NCI-H524 (cell line): ENCODE results near the gene TMEM229B.
A peak's percentile ranks its signal among the peaks of the same experiment; 100 is the strongest.
"Not testable (repeated sequence)": the region's sequence is repeated elsewhere in the genome, so short reads cannot be mapped to it uniquely, and the experiment has no call there.

Experiments used
- DNase-seq, 2 experiments: peaks; one replicate each; lab custom pipeline; 2025; lab: John Stamatoyannopoulos, UW

The TMEM229B gene

DNA sequence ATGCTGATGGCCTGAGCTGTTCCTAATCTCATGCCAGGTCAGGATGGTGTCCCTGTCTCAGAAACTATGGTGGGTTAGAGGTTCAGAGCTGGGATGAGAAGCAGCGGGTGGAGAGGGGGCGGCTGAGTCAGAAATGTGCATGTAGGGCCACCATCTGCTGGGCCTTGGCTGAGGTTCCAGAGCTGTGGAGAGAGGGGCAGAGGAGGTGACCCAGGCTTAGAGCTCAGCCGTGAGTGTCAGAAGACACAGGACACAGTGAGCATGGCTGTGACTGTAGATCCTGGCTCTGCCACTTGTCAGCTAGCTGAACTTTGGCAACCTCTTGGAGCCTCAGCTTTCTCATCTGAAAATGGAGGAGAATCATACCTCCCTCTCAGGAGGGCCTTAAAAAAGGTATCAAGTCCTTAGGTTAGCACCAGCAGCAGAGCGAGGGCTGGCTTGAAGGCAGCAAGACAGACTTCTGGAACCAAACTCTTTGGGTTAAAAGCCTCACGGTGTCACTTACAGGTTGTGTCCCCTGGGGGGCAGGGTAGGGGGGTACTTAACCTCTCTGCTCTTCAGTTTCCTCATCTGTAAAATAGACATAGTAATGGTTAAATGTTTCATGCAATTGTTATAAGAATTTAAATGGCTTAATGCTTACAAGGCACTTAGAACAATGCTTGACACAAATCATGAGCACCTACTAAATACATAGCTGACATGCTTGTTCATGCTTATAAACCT, 34.8 kb downstream of the TMEM229B start:
- no peak for DNase-seq

DNA sequence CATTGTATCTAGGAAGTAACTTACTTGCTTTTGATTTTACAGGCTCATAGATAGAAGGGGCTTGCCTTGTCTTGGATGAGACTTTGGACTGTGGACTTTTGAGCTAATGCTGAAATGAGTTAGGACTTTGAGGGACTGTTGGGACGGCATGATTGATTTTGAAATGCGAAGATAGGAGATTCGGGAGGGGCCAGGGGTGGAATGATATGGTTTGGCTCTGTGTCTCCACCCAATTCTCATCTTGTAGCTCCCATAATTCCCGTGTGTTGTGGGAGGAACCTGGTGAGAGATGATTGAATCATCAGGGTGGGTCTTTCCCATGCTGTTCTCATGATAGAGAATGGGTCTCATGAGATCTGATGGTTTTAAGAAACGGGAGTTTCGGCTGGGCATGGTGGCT, 36.9 kb downstream of the TMEM229B start:
- DNase-seq: not testable (repeated sequence)

DNA sequence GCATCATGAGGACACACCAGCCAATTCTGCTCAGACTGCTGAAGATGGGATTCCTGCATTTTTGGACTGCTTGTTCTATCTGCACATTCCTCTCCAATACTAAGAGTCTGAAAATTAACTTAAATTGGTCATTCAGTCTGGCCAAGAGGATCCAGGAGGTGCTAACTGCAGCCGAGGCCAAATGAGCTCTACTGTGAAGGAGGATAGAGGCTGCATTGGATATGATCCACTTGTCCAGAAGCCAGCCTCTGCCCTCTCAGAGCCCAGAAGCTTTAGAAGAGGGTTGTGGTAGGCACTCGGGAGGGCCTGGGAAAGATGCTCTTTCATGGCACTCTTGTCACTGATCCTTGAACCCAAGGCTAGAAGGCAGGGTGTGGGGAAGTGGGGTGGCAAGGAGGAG, 39.4 kb downstream of the TMEM229B start:
- no peak for DNase-seq

DNA sequence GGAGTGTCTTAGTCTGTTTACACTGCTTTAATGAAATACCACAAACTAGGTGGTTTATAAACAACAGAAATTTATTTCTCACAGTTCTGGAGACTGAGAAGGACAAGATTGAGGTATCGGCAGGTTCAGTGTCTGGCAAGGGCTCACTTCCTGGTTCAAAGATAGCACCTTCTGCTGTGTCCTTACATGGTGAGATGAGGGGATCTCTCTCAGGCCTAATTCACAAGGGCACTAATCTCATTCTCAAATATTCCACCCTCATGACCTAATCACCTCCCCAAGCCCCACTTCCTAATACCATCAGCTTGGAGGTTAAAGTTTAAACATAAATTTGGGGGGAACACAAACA, 41.5 kb downstream of the TMEM229B start:
- no peak for DNase-seq

DNA sequence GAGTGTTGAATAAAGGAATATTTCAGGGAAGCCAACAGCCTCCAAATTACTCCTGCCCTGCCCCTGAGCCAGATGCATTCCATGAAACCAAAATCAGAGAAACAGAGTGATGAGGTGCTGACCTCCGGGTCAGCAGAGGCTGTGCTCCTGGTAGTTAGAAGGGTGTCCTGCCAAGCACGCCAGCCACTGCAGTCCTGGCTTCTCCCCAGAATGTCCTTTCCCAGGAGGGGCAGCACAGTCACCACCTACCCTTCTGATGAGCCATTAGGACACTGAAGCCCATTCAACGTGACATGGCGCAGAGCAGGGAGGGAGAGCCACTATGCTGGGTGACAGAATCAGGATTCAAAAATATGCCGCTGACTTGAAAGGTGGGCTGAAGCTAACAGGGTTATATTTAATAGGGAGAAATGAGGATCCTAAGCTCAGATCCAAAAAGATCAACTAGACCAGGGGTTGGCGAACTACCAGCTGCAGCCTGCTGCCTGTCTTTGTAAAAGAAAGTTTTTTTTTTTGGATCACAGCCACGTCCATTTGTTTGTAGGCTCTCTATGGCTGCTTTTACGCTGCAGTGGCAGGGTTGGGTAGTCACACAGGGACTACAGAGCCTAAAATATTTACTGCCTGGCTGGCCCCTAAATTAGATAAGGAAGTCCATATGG, 42.0 kb downstream of the TMEM229B start:
- DNase-seq: no peak

DNA sequence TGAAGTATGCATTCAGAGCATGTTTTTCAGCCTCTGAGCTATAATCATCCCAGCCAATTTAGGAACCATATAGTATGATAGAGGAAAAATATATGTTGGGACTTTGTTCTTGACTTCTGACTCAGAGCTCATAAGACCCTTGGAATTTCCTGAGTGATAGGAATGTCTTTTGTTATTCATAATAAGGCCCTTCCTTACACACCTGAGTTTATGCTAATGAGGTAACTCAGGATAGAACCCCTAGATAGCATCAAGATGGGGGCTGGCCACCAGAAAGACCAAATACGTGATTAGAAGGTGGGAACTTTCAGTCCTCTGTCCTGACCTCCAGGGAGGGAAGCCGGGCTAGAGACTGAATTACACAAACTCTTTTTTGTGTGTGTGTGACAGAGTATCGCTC, 44.1 kb downstream of the TMEM229B start:
- no peak for DNase-seq

DNA sequence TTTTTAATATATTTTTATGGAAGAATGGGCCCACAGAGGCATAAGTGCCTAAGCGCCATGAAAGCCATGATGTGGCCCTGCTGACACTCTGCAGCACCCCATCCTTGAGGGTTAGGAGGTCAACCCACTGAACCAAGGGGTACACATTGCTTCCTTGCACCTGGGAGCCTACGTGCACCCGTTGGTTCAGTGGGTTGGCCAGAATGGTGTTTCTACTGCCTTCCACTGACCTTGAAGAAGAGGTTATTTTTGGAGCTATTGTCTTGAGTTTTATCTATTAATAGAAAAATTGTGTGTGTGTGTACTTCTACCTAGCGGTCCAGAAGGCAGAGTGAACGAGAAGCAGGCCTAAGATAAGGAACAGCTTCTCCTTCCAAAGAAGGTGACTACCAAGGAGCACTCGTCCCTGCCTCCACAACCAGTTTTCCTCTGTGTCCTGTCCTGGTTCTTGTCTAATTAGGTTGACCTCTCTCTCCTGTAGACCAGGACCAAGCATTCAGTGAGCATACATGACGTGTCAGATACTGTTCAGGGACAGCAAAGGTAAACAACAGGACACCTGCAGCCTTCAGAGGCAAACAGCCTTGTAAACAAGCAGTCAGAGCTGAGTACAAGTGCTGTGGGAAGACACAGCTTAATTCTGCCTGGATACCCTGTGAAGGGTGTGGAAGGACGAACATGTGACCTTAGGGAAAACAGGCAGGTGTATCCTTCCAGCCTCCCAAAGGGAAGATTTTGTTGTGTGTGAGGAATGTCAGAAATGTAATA, 46.2 kb downstream of the TMEM229B start:
- no peak for DNase-seq

DNA sequence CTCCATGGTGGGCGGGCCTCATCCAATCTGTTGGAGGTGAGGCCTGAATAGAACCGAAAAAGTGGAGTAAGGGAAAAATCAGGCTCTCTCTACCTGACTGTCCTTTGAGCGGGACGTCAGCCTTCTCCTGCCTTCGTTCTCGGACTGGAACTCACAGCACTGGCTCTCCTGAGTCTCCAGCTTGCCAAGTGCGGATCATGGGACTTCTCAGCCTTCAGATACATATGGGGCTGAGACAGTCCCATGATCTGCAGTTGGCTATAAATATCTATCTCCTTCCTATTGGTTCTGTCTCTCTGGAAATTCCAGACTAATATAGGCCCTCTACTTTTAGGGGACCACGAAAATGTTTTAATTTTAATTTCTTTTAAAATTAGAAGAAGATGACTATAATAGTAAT, 46.8 kb downstream of the TMEM229B start:
- no peak for DNase-seq

DNA sequence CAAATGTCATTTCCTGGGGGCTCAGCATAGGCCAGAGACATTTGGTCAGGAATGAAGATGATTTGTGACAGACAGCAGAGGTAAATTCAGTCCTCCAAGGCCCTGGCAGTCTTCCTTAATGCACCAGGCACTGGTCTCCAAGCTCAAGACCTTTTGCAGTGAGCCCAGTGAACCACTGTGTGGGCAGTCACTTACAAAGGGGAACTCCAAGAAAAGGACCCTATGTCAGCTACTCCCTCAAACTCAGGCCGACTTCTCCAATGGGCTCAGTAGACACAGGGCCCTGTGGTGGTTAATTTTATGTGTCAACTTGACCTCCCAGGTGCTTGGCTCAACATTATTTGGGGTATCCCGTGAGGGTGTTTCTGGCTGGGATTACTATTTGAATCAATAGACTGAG, 47.3 kb downstream of the TMEM229B start:
- no peak for DNase-seq

DNA sequence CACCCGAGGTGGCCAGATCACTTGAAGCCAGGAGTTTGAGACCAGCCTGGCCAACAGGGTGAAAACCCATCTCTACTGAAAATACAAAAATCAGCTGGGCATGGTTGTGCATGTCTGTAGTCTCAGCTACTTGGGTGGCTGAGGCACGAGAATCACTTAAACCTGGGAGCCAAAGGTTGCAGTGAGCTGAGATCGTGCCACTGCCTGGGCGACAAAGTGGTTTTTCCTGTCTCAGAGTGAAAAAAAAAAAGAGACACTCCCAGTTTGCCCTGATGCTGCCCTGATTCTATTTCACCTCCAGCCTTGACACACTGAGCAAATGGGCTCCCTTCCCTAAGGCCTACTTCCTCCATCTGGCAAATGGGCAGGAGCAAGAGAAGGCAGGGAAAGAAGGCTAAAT, 48.0 kb downstream of the TMEM229B start:
- no peak for DNase-seq

DNA sequence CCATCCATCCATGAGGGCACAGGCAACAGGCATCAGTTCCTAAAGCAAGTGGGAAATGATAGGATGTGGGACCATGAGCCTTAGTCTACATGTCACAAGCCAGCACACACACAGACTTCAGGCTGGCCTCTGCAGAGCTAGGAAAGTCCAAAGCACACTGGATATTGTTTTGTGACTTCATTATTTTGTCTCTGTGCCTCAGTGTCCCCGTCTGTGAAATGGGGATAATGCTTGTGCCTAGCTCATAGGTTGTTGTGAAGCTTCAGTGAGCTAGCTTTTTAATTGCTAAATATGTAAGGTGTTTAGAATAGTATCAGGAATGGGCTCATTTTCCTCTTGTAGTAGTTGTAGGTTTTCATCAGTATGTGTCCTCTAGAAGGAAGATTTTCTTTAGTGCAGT, 49.6 kb downstream of the TMEM229B start:
- no peak for DNase-seq

DNA sequence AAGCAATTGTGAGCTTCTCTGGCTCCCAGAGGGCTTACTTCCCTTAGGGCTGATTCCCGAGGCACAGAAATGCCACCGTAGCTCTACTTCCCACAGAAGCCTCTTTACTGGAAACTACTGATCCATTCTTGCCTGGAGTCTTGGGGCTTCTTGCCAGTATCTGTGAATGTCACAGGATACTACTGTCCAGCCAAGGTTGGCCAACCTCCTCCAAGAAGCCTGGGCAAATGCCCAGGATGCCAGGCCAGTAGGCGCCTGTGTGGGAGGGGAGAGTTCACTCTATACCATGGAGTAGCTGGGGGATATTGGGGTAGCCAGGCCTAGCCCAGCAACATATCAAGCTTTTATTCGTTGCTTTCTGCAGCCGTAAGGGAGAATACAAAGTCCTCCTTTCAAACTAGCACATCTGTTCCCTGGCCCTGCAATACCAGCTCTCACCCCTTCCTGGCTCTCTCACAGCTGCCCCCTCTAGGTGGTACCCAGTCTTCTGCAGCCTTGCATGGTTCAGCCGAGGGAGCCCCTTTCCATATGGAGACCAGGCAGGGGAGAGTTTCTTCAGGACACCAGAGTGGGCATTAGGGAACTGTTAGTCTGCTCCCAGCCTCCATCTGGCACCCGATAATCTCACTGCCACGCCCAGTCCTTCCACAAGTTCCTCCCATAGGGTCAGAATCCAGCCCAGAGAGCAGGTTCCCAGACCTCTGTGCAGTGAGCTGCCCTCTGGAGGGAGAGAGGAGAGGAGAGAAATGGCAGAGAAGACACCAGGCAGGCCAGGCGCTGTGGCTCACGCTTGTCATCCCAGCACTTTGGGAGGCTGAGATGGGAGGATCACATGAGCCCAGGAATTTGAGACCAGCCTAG, 52.3 kb downstream of the TMEM229B start:
- peak; percentile 96 to 97 for DNase-seq

DNA sequence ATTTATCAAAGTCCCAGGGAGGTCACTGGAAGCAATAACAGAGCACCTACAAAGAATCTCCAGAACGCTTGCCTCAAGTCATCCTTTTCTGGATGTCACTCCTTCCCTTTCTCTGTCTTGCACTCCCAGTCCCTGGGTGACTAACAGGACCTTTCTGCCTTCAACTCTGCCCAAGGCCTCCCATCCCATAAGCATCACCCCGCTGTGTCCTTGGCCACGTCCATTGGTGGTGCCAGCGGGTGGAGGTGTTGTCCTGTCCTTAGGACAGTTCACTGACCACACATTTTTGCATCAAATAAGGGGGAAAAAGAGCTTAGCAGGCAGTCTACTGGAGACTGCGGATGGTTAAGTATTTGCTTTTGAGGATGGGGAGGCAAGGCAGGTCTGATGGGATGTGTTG, 52.9 kb downstream of the TMEM229B start:
- DNase-seq: no peak

DNA sequence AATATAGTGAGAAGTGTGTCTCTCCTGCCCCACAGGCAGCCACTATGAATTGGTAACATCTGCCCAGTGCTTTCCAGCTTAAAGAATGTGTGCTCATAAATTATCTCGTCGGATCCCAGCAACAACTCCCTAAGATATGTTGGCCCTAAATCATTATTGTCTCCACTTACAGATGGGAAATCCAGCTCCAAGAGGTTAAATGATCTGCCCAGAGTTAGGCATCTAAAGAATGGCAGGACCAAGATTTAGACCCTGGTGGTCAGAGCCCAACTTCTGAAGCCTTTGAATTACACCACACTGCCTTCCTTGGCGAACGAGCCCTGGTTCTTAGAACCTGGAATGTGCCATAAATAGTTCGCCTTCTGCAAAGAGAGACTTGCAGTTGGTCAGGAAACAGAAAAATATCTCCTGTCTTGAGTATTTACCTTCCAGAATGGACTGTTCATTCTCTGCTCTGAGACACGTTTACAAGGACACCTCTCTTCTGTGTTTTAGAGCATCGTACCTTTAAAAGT, 56.4 kb downstream of the TMEM229B start:
- peak in 1 of 2 experiments; percentile 23 for DNase-seq

DNA sequence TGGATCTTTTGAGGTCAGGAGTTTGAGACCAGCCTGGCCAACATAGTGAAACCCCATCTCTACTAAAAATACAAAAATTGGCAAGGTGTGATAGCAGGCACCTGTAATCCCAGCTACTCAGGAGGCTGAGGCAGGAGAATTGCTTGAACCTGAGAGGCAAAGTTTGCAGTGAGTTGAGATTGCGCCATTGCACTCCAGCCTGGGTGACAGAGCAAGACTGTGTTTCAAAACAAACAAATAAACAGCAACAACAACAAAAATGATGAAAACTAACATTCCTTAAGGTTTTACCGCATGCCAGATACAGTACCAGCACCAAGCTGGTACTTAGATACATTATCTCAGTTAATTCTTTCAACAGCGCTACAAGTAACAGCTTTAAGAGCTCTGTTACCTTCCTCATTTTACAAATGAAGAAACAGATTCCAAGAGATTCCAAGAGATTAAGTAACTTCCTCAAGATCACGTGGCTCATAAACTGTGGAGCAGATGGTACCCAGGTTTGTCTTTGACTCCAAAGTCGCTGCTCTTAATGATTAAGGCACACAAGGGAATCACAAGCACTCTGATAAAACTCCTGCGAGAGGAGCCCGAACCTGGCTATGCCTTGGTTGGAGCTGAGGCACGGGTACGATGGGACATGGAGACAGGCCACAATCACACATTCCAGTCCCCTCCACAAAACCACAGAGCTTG, 58.9 kb downstream of the TMEM229B start:
- peak; percentile 97 to 99 for DNase-seq

DNA sequence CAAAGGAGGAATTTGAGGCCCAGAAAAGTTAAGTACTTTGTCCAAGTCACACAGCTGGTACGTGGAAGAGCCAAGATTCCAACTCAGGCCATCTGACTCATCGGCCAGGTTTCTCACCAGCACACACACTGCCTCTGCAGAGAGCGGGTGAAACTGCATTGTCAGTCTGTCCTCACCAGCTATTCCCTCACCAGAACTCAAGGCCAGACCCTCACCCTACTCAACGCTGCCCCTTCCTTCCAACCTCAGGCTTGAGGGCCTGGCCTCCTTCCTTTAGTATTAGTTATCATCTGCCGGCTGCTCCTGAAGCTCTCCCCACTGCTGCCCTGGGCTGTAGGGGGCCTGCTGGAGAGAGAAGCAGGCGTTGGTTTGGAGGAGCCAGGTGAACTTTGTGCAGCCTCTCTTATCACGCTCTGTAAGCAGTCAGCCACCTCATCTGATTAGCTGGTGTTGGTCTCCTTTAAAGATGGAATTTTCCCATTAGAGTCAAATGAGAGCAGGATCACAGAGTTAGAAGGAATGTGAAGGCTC, 60.0 kb downstream of the TMEM229B start:
- no peak for DNase-seq

DNA sequence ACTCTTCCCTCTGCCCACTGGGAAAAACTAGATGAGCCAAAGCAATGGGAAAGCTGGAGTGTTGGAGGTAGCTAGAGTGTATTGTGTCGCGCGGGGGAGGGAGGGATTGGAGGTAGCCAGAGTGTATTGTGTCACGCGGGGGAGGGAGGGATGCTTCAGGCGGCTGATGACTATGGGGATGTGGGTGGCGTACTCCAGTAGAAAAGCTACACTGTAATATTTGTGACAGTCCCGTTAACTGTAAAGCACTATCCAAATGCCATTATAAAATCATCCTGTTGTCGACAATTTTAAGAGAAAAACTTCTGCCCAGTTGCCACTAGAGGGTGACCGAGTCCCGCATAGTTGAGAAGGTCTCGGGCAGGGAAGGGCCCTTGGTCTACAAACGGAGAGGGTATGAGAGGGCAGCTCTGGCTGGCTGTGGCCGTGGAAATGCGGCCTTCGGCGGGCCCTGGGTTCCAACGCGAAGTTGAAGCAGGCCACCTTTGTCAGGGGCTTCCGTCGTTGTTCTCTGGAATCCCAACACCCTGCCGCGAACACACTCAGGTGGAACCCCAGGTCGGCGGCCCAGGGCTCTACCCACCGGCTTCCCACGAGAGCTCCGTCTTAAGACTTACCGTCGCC, 61.4 kb downstream of the TMEM229B start:
- peak; percentile 91 to 94 for DNase-seq

DNA sequence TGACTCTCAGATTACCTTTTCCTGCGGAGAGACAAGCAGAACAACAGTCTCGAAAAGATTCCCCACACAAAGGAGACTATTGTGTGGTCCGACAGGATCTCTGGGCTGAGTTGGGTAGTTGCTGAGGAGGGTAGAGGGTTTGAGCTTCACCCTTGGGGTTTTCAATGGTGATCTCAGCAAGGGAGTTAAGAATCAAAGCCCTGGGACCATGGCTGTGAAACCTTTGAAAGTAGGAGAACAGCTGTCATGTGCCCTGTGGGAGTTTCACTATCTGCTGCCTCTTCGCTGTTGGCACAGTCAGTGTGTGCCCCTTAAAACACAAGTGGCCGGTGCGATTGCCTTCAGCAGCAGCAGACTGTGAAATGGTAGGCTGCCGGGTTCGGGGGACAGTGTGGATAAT, 62.4 kb downstream of the TMEM229B start:
- peak in 1 of 2 experiments; percentile 66 for DNase-seq

DNA sequence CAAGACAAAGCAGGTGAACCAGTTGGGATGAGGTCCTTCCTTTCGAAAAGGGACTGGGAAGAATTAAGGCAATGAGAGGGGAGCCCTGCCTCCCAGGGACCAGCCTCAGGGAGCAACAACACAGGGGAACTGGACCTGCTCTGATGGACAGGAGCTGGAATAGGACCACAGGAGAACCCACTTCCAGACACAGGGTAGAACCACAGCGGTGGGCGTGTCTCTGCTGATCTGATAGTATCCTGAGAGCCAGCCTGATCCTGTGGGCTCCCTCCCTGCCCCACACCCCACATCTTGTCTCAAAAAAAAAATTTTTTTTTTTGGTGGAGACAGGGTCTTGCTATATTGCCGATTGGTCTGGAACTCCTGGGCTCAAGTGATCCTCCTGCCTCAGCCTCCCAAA, 62.9 kb downstream of the TMEM229B start:
- DNase-seq: no peak

DNA sequence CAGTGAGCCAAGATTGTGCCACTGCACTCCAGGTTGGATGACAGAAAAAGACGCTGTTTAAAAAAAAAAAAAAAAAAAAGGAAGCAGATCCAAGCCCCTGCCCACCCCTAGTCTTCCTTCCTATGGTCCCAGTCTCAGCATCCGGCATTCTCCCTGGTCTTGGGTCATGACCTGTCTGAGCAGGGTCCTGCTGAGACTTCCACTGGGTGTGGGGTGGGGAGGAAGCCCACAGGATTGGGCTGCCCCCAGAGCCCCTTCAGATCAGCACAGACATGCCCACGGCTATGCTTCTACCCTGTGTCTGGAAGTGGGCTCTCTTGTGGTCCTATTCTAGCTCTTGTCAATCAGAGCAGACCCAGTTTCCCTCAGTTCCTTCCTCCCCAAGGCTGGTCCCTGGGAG, 64.0 kb downstream of the TMEM229B start:
- DNase-seq: no peak

DNA sequence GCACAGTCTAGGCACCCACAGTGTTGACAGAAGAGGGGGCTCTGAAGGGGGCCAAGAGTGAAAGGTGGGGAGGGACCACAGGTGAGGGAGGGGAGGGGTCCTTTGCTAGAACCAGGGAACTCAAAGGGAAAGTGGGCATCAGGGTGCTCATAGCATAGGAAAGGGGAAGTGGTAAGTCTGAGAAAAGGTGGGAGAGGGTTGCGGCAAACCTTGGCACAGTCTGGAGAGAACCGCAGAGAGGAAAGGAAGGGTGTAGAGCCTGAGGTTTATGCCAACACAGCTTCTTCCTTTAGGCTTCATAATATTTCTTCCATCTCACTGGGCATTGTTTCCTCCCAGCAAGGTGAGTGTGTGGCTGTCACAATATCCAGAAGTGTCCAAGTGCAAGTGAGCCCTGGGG, 65.1 kb downstream of the TMEM229B start:
- no peak for DNase-seq
